ENCODE results near the gene NDUFB1. TPM values are rescaled to one million over a fixed set of nuclear protein-coding genes. Genes with fewer than 3 reads are reported as not detected.

Gene NDUFB1
- total and polyA plus RNA-seq, 2 of the 13 experiments (the other 11 are each of a cell fraction or from before 2014, with no cell fraction given), result 181 to 281 TPM

GRCh38 chr14:92106143-92106926 is 15.2 kb downstream of the NDUFB1 start, which contains the start of gene ATXN3 (continued):
- TF ChIP-seq CHD4 (IDR thresholded peaks at IDR 0.05; ENCODE audit: borderline replicate concordance, low read length) (no peak), CHCHD3 (CRISPR knock-in tag; IDR thresholded peaks at IDR 0.05) (no peak), GLI4 (CRISPR knock-in tag; IDR thresholded peaks at IDR 0.05; ENCODE audit: borderline replicate concordance) (no peak), DNMT1 (CRISPR knock-in tag; IDR thresholded peaks at IDR 0.05) (0 out of 2 replicates have a peak, but pooled peaks have one; percentile 41), ZNF792 (CRISPR knock-in tag; IDR thresholded peaks at IDR 0.05) (no peak), RAD51 (IDR thresholded peaks at IDR 0.05; ENCODE audit: borderline replicate concordance) (peak; percentile 94), RXRB (CRISPR knock-in tag; IDR thresholded peaks at IDR 0.05; ENCODE audit: borderline replicate concordance) (peak; percentile 86), LCORL (IDR thresholded peaks at IDR 0.05) (no peak), LCORL (CRISPR knock-in tag; IDR thresholded peaks at IDR 0.05) (no peak), TBX2 (CRISPR knock-in tag; IDR thresholded peaks at IDR 0.05; ENCODE audit: borderline replicate concordance) (peak; percentile 7; the same call in 1 of the 2 replicates), PHF20 (CRISPR knock-in tag; IDR thresholded peaks at IDR 0.05) (peak; percentile 82), SNAPC5 (CRISPR knock-in tag; IDR thresholded peaks at IDR 0.05; ENCODE audit: borderline replicate concordance) (no peak), ZNF256 (CRISPR knock-in tag; conservative IDR thresholded peaks at IDR 0.05) (peak; percentile 54; the same call in 1 of the 2 replicates), ZNF891 (CRISPR knock-in tag; IDR thresholded peaks at IDR 0.05) (no peak), E2F5 (CRISPR knock-in tag; conservative IDR thresholded peaks at IDR 0.05) (no peak), E2F2 (CRISPR knock-in tag; IDR thresholded peaks at IDR 0.05; ENCODE audit: borderline replicate concordance) (no peak), RBM39 (IDR thresholded peaks at IDR 0.05; ENCODE audit: low read depth, low read length, poor library complexity, severe bottlenecking) (no peak), KIAA2018 (CRISPR knock-in tag; IDR thresholded peaks at IDR 0.05; ENCODE audit: borderline replicate concordance) (no peak), PLRG1 (conservative IDR thresholded peaks at IDR 0.05) (no peak), ZFP36L2 (CRISPR knock-in tag; IDR thresholded peaks at IDR 0.05) (no peak), SP140L (CRISPR knock-in tag; IDR thresholded peaks at IDR 0.05; ENCODE audit: borderline replicate concordance) (no peak)

Measured in HepG2 (cell line).